Activated T-cell treated with anti-CD3 and anti-CD28 coated beads, Interleukin-2, amount 50 U/mL, for 4 hours (primary cell): ENCODE measurements around the gene ZFP62. TPM values are rescaled to one million over a fixed set of nuclear protein-coding genes. Genes with fewer than 3 reads are reported as not detected.
A peak's percentile ranks its signal among the peaks of the same experiment; 100 is the strongest.

ENCODE experiments used
- ATAC-seq, 2 donors: fragments of 200-7000 bp; cut with Tn5 transposase; one replicate each; pipeline ENCODE4 v1.10.0; 2021
- DNase-seq: peaks from one replicate; pipeline ENCODE4 v3.0.0-alpha.2; 2020
- H3K27me3 Mint-ChIP-seq: one replicate; pipeline ENCODE4 v1.8.0; 2021; ENCODE audit warnings: low read depth, mixed read lengths
- H3K36me3 Mint-ChIP-seq: one replicate; pipeline ENCODE4 v1.8.0; 2022; ENCODE audit warnings: mixed read lengths; ENCODE audit not compliant: insufficient read depth
- H3K4me1 Mint-ChIP-seq: one replicate; pipeline ENCODE4 v1.8.0; 2021; ENCODE audit warnings: low read depth, mixed read lengths
- H3K4me3 Mint-ChIP-seq: one replicate; pipeline ENCODE4 v1.8.0; 2021; ENCODE audit warnings: mild to moderate bottlenecking, moderate library complexity, mixed read lengths
- H3K9me3 Mint-ChIP-seq: one replicate; pipeline ENCODE4 v1.8.0; 2021; ENCODE audit warnings: mixed read lengths
- total RNA-seq, 3 donors: library from RNA; stranded (reverse); gene quantifications; one replicate each; pipeline ENCODE4 v1.2.1, GENCODE V29; 2021

The ZFP62 gene
- total RNA-seq, 3 donors from 2014 or later: 20.6 to 23.0 (median 22.4) TPM

DNA sequence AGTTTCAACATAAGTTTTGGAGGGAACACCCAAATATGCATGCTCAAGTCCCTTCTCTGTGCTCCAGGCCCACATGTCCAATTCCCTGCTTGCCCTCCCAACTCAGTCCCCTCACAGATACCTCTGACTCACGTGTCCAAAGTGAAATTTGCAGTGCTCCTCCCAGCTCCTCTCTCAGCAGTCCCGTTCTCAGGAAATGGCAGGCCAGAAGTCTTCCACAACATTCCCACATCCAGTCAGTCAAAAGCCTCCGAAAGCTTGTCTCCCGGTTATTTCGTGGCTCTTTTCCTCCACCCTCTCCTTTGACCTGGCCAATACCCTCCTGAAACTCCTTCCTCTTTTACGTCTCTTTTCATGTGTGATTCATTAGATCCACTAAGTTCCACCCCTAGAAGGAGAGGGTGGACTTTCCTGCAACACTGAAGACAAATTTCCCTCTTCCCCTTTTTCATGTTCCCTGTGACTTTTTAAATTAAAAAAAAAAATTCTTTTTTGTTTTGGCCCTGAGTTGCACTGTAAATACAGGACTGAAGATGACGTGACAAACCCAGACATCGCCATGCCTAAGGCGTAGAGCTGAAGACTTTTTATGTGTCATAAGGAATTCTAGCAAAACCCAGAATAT is 45.7 kb downstream of the ZFP62 start:
- Mint-ChIP-seq H3K4me3 (peak overlapping the region; percentile 29), H3K27me3 (no peaks in the 10 kb centered on the region), H3K36me3 (no peaks in the 10 kb centered on the region), H3K9me3 (no peaks in the 10 kb centered on the region), H3K4me1 (peaks cover 61% of the 10 kb centered on the region)
- ATAC-seq (no peak), DNase-seq (no peak)

DNA sequence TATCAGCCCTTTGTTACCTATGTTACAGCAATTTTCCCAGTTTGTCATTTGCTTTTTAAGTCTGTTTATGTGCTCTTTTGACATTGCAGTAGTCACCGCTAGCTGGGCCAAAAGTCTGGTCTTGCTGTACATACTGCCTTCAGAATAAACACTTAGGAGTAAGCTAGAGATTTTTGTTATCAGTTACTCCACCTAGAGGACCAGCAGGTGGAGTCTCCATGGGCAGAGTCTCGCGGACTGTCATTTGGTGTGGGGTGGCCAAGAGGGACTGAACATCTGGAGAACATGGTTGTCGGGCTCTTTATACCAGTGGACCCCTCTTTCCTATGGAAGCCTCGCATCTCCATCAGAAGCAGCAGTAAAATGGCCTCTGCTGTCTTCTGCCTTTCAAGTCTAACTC is 47.7 kb downstream of the ZFP62 start:
- no peak for DNase-seq
- Mint-ChIP-seq H3K9me3 (no peaks in the 10 kb centered on the region), H3K36me3 (peaks cover 1% of the 10 kb centered on the region), H3K4me3 (no peak overlapping the region), H3K27me3 (no peaks in the 10 kb centered on the region), H3K4me1 (peaks cover 72% of the 10 kb centered on the region)
- ATAC-seq: no peak

DNA sequence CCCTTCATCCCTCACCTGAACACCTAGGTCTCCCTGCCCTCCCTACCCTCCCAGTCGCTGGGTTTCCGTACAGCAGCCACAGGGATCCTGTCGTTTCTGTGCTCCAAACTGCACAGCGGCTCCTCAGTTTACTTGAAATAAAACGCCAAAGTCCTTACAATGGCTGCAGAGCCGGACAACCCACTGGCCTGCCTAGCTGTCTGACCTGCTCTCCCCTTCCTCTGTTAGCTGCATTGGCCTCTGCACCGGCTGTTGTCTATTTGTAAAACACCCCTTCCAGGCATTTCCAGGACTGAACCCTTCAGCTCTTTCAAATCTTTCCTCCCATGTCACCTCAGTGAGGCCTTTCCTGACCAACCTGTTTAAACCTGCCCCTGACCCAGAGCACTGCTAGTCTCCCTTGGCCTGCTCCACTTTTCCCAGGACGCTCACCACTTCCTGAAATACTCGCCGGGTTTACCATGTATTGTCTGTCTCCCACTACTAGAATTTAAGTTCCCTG is 49.4 kb downstream of the ZFP62 start:
- DNase-seq (no peak), ATAC-seq (no peak)
- Mint-ChIP-seq H3K4me3 (peak overlapping the region; percentile 96), H3K9me3 (no peaks in the 10 kb centered on the region), H3K27me3 (no peaks in the 10 kb centered on the region), H3K36me3 (peaks cover 4% of the 10 kb centered on the region), H3K4me1 (peaks cover 73% of the 10 kb centered on the region)

DNA sequence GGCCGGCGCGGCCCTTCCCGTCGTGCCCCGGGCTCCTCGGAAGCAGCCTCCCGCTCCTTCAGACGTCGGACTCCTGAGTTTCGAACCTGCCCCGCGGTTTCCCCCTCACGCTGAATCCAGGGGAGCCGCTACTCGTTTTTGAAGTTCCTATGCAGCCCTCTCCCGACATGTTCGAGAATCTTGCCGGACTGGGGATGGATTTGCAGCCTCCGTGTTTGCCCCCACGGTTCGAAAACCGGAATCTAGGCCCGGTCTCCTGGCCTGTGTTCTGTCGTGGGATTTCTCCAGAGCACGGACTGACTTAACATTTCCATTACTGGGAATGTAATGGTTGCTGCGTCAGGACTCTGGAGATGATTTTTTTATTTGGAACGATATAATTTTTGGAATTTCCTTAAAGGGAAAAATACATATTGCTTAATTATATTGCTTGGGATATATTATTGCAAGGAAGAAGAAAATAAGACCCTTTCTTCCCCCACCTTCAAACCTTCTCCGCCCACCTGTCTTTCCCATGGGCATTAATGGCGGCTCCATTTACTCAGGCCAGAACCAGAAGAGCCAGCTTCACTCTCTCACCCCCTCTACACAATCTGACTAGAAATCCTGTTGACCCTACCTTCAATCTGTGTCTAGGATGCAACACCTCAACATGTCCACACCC is 50.0 kb downstream of the ZFP62 start:
- peaks cover 4% of the 10 kb centered on the region for H3K36me3 Mint-ChIP-seq
- peak overlapping the region; percentile 96 for H3K4me3 Mint-ChIP-seq
- H3K9me3 Mint-ChIP-seq: no peaks in the 10 kb centered on the region
- H3K27me3 Mint-ChIP-seq: no peaks in the 10 kb centered on the region
- ATAC-seq (no peak), DNase-seq (no peak)
- peaks cover 75% of the 10 kb centered on the region for H3K4me1 Mint-ChIP-seq

DNA sequence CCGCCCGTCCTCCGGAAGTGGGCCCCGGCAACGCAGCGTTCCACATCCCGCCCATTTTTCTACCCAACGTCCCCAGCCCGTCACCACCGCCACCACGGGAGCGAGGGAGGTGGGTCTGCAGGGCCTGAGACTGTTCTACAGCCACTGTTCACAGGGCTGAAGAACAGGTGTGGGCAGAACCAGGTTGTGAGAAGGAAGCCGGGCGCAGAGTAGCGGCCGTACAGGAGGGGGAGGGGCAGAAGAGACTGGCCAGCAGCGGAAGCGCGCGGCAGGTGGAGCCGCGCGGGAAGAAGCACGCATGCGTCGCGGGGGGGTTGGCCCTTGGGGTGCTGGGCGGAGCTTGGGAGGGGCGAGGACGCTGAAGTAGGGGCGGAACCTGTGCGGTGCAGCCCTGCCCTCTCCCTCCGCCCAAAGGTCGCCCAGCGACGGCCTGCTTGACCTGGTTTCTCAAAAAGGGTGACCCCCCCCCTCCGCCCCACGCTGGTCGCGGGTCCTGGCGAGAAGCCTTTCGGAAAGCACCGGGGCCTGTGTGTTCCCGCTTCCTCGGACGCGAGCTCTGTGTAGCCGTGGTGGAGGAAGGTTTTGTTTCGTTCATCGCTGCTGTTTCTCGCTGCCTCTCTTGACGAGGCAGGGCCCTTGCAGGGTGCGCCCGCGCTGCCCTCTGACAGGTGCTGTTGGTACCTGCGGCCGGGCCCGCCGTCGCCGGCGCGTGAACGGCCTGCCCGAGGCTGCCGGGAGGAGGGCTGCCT is 50.7 kb downstream of the ZFP62 start:
- no peaks in the 10 kb centered on the region for H3K9me3 Mint-ChIP-seq
- H3K36me3 Mint-ChIP-seq: peaks cover 5% of the 10 kb centered on the region
- ATAC-seq: peak; percentile 81 to 84
- peak overlapping the region; percentile 96 for H3K4me3 Mint-ChIP-seq
- H3K27me3 Mint-ChIP-seq: no peaks in the 10 kb centered on the region
- H3K4me1 Mint-ChIP-seq: peaks cover 77% of the 10 kb centered on the region
- peak; percentile 96 for DNase-seq

DNA sequence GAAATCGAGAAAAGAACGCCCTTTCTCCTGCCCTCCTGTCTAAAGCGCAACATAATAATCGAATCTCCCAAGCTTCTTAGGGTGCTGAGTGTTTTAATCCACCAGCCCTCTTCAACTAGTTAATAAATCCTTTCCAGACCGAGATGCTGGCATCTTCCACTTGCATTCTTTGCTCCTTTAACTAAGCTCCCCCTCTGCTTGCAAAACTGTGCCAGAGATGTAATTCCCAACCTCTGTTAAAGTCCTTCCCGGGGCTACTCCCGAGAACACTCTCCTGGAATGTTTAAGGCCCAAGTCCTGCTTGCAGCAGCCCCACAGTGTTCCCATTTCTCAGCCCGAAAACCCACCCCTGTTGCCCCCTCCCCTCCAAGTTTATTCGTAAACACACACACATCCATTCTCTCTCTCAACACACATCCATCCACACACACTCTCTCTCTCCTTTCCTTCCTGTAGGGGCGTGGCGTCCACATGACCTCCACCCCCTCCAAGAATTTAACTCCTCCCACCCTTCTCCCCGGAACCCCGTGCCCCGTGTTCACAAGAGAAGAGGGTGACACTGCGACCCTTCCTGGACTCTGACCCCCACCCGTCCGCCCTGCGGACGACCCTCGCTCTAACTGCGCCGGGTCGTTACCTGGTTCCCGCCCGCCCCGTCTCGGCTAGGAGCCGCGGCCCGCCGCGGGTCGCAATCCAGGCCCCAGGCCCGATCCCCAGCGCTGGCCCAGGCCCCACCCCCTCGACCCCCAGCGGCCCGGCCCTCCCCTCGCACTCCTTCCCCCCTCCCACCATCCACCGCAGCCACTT is 51.5 kb downstream of the ZFP62 start:
- peak overlapping the region; percentile 96 for H3K4me3 Mint-ChIP-seq
- H3K36me3 Mint-ChIP-seq: peaks cover 5% of the 10 kb centered on the region
- ATAC-seq (peak; percentile 74 to 76), DNase-seq (peak; percentile 76)
- no peaks in the 10 kb centered on the region for H3K27me3 Mint-ChIP-seq
- peaks cover 81% of the 10 kb centered on the region for H3K4me1 Mint-ChIP-seq
- no peaks in the 10 kb centered on the region for H3K9me3 Mint-ChIP-seq

DNA sequence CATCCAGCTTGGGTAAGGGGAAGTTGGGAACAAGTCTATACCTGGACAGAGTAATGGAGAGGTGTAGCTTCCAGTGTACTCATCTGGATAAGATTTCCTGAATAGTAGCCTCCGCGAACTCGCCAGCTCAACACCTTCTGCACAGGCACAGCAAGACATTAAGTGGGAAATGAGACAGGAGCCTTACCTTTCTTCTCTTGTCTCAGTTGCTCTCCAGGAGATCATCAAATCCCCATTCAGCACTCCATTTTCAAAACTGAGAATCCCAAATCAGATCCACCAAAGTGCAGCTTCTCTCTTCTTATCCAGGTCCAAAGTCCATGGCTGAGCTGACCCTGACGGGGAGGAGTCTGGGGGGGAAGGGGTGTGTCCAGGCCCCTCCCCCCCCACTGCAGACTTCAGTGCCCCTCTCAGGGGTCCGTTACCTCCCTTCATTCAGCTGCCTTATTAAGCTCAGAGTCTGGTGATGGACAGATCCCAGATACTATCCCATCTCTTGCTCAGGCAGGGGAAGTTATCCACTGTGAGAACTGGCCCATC is 52.5 kb downstream of the ZFP62 start:
- no peak for ATAC-seq
- no peak for DNase-seq
- Mint-ChIP-seq H3K4me1 (peaks cover 79% of the 10 kb centered on the region), H3K4me3 (peak overlapping the region; percentile 96), H3K27me3 (no peaks in the 10 kb centered on the region), H3K36me3 (peaks cover 5% of the 10 kb centered on the region), H3K9me3 (no peaks in the 10 kb centered on the region)

DNA sequence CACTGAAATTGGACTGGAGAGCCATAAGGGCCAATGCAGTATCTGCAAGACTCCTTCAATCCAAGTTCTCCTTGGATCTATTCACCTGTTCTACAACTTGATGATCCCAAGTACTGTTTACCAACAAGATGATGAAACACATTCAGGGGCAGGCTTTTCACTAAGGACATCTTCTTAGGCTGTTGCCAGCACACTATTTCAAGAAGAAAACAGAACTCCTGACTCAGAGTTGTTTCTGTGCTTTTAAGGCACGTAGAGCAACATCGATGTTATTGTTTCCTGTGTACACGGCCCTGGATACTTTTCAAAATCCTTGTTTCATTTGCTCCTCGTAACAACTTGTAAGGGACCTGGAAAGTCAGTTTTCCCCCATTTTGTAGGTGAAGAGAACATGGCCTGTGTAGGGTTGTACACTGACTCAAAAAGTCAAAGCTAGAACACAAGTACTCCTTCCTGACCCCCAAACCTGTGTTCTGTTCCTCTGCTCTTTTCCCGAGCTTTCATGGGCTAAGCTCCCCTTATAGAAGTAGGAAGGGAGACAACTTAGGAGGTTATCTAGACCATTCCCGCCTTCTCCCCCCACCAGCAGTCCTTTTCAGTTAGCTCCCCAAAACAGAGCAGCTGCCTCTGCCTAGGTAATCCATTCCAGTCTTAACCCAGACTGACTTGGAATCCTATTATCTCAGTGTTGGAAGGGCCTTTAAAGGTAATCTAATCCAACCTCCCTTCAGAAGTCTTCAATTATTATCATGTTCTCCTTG is 53.2 kb downstream of the ZFP62 start:
- H3K4me3 Mint-ChIP-seq: peak overlapping the region; percentile 96
- no peaks in the 10 kb centered on the region for H3K9me3 Mint-ChIP-seq
- ATAC-seq: no peak
- peaks cover 77% of the 10 kb centered on the region for H3K4me1 Mint-ChIP-seq
- peaks cover 5% of the 10 kb centered on the region for H3K36me3 Mint-ChIP-seq
- no peak for DNase-seq
- no peaks in the 10 kb centered on the region for H3K27me3 Mint-ChIP-seq

DNA sequence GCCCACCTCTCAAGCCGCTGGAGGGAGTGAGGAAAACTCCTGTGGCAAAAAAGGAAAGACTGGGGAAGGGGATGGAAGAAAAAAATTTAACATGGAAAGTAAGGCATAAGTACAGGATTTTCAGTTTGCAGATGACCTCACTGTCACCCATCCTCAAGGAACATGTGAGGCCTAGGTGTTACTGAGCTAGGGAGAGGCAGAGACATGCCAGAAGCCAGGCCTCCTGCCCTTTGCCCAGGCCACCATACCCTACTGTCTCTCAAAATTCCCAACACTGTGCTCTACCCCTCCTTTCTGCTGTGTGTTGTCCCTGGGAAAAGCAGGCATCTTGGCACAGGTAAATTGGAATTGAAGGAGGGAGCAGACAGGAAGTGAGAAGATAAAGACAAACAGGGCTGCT is 54.0 kb downstream of the ZFP62 start:
- peaks cover 73% of the 10 kb centered on the region for H3K4me1 Mint-ChIP-seq
- DNase-seq: no peak
- no peaks in the 10 kb centered on the region for H3K27me3 Mint-ChIP-seq
- H3K36me3 Mint-ChIP-seq: peaks cover 5% of the 10 kb centered on the region
- no peaks in the 10 kb centered on the region for H3K9me3 Mint-ChIP-seq
- peak overlapping the region; percentile 96 for H3K4me3 Mint-ChIP-seq
- no peak for ATAC-seq

DNA sequence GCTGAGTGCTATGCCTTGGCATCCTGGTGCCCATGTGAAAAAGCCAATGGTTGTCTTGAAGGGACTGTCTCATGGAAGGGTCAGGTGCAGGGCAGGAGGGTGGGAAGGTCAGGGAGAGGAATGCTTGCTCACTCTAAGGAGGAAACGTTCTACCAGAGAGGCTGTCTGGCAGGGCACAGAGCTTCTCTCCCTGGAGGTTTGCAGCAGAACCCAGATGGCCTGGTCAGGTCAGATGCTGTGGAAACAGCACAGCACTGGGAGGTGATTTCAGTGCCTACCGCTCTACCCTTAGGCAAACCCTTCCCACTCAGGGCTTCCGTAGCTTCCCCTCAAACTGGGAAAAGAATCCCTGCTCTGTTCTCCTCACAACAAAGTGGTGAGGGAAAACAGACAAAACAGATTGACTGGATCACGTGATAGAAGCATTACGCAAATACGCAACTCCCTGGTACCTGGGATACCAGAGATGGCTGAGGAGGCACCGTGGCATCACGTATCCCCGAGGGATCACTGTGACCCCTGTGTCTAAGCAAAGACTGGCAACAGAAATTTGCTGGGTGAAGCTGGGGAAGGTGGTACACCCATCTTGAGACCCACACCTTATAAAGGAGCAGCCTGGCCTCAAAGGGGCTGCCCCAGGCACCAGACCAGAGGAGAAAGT is 54.6 kb downstream of the ZFP62 start:
- Mint-ChIP-seq H3K36me3 (peaks cover 5% of the 10 kb centered on the region), H3K4me3 (peak overlapping the region; percentile 96), H3K9me3 (no peaks in the 10 kb centered on the region), H3K4me1 (peaks cover 73% of the 10 kb centered on the region), H3K27me3 (no peaks in the 10 kb centered on the region)
- ATAC-seq (no peak), DNase-seq (no peak)

DNA sequence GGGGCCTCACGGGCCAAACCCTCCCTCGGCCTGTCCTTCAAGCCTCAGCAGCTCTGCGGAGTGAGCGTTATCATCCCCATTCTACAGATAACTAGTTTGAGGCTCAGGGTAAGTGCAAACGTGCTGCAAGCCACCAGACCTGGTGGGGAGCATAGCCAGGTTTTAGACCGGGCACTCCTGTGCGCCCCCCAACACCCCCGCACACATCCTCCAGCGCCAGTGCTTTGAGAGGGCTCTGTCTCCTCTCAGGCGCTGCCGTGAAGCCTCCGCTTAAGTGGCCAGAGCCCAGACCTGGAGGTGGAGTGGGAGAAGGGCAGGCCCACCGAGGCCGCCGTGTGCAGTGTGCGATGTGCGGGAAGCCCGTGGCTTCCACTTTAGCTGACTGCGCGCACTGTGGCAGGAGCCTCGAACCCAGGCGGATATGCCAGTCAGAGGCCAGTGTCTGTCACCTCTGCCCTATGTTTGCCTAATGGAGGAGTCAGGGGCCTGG is 56.9 kb downstream of the ZFP62 start:
- peaks cover 12% of the 10 kb centered on the region for H3K36me3 Mint-ChIP-seq
- DNase-seq (no peak), ATAC-seq (peak; percentile 3 to 4)
- peaks cover 85% of the 10 kb centered on the region for H3K4me1 Mint-ChIP-seq
- no peaks in the 10 kb centered on the region for H3K9me3 Mint-ChIP-seq
- peak overlapping the region; percentile 89 for H3K4me3 Mint-ChIP-seq
- H3K27me3 Mint-ChIP-seq: no peaks in the 10 kb centered on the region

DNA sequence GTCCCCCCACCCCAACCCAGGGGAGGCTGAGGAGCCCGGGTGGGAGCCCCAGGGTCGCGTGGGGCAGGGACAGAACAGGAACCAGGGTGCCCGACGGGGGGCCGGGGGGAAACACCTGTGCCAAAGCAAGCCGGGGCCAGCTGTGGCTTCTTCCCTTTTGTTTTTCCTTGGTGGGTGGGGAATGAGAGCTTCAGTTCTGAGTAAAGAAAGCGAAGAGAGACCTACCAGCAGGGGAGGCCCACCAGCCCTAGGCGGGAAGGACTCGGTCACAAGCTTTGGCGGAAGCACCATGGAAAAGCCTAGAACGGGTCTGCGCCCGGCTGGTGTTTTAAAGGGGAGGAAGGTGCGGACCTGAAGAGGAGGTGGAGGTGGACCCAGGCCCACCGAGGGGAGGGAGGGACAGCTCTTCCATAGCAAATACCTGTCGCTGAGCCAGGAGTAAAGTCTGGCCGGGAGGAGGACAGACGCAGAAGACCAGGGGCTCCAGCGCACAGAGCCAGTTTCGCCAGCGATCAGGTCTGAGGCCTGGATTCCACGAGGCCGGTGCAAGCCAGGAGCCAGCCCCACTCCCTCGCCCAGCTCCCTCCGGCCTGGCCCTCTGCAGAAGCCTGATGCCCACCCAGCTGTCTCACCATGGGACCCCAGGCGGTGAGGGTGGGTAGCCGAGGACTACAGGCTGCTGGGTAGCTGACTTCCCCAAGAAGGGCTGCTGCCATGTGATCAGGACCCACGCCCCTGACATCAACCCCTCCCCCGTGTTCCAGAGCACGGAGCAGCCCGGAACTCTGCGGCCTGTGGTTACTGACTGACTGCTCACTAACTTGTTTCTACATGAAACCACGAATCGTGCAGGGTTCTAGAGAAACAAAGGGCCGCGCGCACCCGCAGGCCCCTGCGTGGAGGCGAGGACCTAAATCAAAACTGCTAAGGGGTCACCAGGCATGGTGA is 57.6 kb downstream of the ZFP62 start:
- no peaks in the 10 kb centered on the region for H3K9me3 Mint-ChIP-seq
- H3K4me3 Mint-ChIP-seq: peak overlapping the region; percentile 89
- H3K4me1 Mint-ChIP-seq: peaks cover 85% of the 10 kb centered on the region
- peaks cover 16% of the 10 kb centered on the region for H3K36me3 Mint-ChIP-seq
- ATAC-seq (peak; percentile 66 to 70), DNase-seq (peak; percentile 73)
- no peaks in the 10 kb centered on the region for H3K27me3 Mint-ChIP-seq
